NCI-H2029 (cell line): ENCODE results near the gene ITGA8.
"Not testable (repeated sequence)": the region's sequence is repeated elsewhere in the genome, so short reads cannot be mapped to it uniquely, and the experiment has no call there.

Experiments used
- DNase-seq: peaks from one replicate; lab custom pipeline; 2025; lab: John Stamatoyannopoulos, UW

ITGA8 gene

DNA sequence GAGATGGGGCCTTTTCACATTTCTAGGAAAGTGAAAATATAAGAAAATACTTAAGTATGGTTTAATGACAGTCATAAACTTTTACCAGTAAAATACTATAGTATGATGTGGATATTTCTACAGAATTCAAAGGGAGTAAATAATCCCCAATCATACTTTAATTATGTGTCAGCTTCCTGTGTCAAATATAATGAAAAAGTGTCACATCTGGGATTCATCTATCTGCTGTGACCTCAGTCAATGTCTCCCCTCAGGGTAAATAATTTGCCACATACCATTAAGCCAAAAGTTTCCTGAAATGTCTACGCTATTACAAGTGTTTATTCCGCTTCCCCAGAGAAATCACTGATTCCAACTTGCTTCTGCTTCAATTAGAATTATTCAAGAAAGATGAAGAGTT, 110.5 kb downstream of the ITGA8 start:
- DNase-seq, result no peak

DNA sequence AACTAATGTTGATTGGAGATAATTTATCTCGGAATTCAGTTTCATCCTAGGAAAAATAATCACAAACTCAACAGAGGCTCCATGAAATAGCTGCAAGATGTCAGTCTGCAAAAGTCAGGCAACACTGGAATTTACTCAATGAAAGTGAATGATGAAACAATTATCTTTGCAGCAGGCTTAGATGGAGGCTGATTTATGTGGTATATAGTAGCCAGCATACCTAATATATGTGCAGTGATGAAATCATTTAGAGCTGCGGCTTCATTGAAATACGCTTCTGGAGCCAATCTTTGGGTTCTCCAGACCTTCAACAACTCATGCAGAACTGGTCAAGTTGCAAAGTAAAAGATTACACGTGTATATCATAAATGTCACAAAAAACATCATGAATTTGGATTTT, 113.3 kb downstream of the ITGA8 start:
- no peak for DNase-seq

DNA sequence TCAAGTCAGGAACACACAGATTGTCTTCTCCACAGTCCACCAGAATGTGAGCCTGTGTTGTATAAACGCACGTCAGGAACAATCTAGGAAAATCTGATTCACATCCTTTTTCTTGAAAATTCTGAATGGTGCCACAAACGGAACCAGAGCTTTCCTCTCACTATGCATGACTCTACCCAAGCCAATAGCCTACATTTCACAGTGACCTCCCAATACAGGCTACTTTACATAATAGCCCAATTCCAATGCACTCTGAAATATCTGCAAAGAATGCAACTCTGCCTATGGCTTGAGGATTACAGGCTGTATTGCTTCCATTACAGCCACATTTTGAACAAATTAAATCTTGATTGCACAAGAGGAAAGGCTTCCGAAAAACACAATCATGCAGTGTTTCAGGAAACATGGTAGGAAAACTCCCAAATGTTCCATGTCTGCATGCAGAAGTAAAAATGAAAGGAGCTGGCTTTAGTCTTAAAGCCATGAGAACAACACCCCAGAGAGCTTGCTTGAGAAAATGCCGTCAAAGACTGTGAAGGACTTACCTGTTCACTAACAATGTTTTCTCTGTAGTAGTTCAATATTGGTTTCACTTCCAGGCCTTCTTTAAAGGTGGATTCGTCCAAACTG, 113.9 kb downstream of the ITGA8 start:
- no peak for DNase-seq

DNA sequence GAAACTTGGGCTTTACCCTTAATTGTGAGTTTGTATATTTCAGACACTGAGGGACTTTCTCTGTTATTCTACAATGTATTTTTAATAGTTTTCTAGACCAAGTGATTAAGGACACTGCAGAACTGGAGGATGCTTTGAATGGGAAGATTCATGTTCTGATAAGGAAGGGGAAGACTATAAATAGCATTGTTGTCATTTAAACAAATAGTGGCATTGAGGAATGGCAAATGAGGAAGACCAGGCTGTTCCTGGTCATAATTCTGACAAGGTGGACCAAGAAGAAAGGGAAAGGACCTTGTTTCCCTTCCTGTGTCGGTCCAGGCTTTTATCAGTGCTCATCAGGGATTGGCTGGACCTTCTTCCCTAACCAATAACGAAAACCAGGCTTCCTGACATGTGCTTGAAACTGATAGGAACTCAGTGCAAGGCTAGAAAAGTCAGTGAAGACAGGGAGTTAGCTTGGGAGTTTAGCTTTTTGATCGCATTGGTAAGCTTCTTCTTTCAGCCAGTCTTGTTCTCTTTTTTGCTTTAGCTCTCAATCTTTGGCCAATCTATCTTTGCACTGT, 116.2 kb downstream of the ITGA8 start:
- no peak for DNase-seq

DNA sequence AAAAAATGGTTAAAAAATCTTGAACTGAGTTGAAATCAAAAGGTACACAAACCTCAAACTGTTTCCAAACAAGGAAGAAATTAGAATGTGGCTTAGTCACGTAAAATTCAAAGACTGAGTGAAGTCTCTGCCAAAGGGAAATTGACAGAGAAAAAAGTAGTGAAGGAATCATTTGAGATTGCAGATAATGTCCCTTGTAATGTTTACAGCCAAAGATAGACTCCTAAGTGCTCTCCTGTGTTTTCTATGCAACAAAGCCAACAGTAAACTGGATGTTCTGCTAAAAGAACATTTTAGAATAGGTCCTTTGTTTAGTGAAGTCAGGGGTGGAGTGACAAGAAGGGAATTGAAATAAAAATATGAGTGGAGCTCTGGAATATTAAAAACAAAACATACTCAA, 117.9 kb downstream of the ITGA8 start:
- DNase-seq, result no peak

DNA sequence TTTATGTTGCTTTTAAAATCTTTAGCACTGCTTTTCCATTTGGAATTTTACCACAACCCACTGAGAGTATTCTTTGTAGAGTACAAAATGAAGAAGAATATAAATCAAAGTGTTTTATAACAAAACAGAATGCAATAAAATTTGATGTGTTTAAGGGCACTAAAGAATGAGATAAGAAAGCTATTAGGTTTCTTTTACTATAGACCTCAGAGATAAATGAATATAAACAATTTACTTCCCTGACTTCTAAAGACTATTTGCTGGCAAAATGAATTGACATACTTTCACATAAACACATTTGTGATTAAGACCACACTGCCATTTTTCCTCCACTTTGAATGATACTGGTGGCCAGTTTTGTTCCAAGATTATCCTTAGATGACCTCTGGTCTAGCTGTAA, 124.5 kb downstream of the ITGA8 start:
- DNase-seq, result no peak

DNA sequence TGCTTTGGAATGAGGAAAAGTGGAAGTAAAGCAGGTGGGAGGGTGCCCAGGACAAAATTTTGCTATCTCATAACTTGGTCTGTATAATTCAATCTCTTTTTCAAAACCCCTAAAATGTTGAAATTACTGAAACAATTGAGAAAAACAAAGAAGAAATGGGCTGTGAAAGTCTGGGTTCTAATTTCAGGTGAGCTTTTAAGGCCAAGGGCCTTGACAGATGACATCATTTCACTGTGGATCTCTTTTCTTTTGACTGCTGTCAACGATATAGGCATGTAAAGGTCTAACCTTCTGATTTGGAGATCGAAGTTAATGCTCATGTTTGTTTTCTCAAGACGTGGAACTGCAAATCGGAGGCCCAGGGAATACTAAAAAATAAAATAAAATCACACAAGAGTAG, 127.8 kb downstream of the ITGA8 start:
- no peak for DNase-seq

DNA sequence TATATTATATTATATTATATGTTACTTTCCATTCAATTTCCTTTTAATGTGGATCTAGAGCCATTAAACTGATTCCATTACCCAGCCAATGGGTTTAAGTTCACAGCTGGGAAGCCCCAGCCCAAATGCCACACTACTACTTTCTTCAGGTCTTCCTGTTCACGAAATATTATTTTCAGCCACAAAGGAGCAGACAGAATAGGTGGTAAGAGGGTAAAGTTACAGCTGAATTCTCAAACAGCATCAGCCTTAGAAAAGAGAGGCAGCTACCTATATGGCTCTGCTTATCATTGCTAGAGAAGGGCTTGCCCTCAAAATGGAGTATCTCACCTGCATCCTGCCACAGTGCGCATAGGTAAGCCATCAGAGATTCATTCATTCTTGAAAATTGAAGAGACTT, 128.3 kb downstream of the ITGA8 start:
- no peak for DNase-seq

DNA sequence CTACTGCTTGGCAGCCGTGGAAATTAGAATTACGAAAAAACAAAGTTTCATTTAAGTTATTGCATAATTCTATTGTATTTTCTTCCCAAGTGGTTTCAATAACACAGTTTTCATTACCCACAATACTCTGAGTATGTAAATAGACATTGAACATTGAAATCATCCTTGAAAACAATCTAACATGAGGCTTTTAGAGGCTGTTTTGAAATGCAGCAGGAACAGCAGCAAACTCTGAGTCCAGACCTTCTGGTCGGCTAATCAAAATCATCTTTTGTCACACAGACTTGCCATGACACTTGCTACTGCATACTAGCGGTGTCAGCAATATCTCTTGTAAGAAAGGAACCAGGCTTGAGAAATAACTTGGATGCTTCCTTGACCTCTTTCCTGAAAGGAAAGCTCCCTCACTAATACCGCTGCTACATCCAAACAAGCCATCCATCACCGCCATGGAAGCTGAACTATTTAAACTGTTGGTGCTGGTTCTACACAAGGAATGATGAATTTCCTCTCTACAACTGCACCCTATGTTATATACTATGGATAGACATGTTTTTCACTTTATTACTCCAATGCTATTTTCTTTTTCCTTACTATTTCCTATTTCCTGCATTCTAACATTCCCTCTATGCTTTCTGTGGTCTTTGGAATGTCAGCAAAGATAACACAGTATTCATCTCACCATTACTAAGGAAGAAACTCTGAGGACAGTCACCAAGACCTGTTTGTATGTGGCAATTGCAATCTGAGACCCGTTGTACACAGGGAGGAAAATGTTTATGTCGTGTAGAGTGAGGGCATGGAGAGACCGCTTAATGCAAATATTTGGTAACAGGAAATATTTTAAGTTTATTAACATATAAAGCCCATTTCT, 130.8 kb downstream of the ITGA8 start:
- no peak for DNase-seq

DNA sequence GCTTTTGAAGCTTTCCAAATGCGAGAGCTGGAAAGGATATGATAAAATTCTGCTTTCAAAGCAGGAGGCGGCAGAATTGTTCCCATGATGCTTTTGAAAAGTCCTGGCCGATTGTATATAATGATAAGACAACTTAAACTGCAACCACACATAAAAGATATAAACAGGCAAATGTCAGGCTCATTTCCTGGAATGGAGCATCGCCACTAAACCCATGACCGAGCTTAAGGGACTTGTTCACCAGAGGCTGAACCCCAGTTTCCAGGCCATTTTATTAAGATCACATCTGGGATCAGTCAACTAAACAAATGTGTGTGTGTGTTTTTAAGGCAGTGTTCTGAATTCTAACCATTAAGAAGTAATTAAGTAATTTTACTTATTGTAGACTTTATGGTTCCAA, 131.6 kb downstream of the ITGA8 start:
- DNase-seq, result no peak

DNA sequence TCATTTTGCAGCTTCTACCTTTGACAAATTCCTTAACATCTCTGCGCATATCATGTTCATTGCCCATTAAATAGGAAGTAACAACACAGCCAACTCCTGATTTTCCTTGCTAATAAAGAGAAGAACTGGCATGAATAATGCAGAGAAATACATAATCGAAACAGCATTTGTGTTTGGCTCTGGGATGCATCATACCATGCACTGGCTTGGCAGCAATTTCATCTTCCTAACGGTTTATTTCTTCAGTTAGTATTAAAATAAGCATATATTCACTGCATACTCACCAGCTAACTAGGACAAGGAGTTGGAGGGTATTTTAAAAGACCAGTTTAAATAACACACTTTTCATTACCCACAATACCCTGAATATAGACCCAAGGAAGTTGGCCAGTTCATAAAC, 132.5 kb downstream of the ITGA8 start:
- no peak for DNase-seq

DNA sequence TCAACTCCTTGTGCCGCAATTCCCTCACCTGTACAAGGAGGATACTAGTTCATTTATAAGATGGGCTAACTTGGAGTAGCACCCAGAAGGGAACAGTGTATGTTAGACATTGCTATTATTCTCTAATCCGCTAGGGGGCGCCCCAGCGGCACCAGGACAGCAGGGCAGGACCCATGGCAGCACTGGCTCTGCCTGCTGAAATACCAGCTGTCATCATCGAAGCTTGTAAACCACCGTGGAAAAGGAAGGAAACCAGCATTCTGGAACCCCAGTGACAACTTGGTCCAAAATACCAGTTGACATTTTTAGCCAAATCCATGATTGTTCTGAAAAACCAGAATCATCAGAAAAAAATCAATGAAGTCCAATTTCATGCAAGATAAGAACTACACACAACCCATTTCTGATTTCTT, 134.4 kb downstream of the ITGA8 start:
- DNase-seq, result no peak

DNA sequence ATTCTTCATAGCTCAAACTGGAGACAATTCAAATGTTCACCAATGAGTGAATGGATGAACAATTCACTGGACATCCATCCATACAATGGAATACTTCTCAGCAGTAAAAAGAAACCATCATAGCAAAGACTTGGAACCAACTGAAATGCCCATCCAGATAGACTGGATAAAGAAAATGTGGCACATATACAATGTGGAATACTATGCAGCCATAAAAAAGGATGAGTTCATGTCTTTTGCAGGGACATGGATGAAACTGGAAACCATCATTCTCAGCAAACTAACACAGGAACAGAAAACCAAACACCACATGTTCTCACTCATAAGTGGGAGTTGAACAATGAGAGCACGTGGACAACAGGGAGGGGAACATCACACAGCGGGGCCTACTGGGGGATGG, 136.8 kb downstream of the ITGA8 start:
- not testable (repeated sequence) for DNase-seq

DNA sequence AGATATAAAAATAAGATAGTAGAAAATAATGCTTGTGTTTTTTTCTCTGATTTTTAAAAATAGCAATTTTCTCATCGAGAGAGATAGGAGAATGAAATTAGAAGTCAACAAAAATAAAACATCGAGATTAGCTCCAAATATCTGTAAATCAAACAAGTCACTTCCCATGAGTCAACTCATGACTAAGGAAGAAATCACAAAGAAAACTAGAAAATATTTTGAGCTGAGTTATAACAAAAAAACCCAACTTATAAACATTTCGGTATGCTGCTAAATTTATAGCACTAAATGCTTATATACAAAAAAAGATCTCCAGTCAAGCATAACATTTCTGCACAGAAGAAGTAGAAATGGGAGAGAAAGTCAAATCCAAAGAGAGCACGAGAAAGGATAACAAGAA, 140.1 kb downstream of the ITGA8 start:
- no peak for DNase-seq

DNA sequence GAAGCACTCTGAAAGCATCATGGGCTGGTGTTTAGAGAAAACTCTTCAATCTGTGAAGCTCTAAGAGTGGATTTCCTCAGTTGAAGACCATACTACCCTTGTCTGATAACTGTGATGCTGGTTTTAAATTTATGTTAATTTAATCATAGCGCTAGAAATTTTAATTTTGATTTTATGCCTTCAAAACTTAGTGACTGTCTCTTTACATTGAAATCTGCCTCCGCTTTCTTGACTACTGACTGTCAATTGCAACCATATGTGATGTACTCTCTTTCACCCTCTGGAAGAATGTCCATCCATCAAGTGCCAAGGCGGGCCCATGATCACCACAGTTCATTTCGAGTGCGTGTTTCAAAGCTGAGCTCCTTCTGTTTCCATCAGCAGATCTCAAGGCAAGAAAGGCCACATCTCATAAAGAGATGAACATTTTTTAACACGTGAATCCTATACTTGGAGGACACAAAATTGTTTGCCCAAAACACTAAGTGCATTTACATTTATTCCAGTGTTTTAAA, 147.1 kb downstream of the ITGA8 start:
- DNase-seq, result no peak

DNA sequence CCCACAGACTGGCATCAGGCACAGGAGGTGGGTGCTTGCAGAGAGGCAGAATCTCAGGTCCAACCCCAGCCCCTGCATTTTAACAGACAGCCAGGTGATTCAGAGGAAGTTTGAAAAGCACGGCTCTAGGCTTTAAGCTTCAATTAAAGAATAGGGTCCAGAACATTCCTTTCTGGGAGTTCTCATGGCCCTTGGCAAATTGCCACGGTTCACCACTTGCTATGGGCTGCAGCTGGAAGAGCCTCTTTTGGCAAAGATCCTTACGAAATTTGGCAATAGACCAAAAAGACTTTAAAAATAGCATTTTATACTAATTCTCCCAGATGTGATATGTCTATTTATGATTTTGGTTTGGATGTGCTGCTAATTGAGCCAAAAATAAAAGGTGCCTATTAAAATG, 148.1 kb downstream of the ITGA8 start:
- DNase-seq, result no peak

DNA sequence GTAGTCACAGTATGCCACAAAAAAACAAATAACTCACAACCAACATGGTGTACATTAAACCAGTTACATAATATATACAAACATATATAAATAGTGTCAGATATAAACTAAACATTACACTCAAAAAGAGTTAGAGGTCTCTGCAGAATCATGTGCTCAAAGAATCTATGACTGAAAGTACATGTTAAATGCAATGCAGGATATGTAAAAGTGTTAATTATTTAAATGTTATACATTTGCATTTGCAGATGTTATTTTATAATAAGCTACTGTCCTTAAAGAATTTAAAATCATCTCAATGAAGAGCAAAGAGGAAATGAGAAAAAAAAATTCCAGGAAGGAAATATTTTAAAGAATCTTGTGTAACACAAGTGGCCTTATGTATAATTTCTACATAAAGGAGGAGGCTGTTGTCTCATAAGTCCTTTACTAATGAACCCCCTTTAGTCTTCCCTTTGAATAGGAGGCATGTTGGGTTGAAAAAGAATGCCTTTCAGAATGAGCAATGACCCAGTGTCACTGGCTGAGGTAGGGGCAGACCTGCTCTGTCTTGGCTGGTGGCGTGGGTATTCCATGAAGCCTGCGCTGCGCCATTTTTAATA, 148.9 kb downstream of the ITGA8 start:
- DNase-seq, result no peak

DNA sequence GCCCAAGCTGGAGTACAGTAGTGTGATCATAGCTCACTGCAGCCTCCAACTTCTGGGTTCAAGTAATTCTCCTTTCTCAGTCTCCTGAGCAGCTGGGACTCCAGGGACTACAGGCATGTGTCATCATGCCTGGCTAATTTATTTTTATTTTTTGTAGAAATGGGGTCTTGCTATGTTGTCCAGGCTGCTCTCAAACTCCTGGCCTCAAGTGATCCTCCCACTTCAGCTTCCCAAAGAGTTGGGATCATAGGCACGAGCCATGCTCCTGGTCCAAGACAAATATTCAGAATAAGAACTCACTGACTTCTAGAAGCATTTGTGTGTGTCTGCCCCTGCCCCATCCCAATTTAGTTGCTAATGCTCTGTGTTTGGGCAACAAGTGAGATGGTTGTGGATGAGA, 151.8 kb downstream of the ITGA8 start:
- no peak for DNase-seq

DNA sequence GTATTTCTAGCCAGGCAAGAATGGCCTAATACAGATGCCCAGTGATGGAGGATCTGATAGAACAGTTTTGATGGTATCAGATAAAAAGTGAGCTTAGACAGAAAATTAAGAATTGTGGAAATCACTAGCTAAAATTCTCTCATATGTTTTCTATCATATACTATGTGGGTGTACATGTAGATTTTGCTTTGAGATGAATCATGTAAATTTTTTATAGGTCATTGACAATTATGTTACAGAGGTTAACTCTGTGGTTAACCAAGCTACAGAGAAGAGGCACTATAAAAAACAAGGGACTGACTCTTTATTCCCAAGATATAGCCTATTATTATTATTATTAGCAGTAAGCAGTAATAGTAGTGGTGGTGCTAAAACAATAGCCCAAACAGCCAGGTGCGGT, 156.5 kb downstream of the ITGA8 start:
- DNase-seq, result no peak

DNA sequence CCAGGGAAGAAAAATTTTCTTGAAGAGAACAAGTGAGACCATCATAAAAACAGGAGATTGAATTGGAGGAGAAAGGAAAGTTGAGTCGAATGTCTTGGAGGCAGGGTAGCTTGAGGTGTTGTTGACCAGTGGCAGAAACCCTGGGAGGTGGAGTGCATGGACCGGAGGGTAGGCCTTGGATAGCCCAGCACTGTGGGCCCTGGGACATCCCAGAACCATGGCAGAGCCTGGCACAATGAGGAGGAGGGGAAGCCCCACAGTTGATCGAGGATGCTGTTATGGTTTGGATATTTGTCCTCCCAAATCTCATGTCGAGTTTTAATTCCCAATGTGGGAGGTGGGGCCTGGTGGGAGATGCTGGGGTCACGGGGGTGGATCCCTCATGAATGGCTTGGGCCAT, 157.1 kb downstream of the ITGA8 start:
- no peak for DNase-seq

DNA sequence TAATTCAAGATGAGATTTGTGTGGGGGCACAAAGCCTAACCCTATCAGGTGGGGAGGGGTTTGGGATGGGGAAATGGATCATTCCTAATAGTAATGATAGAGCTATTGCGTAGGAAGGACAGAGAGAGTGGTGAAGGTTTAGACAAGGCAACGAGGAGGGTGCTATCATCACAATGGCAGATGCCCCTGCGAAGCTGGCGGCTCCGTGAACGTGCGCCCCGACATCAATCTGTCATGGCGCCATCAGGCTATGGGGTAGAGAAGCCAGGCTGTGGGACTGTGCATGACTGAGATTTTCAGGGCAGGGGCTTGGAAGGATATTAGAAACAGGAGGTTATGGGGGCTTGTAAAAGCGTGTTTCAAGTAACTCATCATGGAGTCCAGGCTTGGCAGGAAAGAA, 157.6 kb downstream of the ITGA8 start:
- no peak for DNase-seq

DNA sequence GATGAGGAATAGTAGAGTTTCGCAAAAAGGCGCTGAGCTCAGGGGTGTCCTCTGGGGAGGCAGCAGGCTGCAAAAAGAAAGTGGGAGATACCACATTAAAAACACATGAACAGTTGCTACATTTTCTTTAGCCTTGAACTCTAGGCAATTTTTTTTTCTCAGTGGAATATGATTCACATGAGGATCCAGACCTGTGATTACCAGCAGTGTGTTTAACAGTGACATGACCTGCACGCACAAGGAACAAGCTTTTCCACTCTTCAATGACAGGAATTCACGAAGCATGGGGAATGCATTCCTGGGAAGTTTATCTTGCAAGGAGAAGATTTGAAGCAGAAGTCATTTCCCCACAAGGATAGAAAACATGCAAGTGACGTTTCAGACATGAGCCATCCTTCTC, 161.6 kb downstream of the ITGA8 start:
- no peak for DNase-seq

DNA sequence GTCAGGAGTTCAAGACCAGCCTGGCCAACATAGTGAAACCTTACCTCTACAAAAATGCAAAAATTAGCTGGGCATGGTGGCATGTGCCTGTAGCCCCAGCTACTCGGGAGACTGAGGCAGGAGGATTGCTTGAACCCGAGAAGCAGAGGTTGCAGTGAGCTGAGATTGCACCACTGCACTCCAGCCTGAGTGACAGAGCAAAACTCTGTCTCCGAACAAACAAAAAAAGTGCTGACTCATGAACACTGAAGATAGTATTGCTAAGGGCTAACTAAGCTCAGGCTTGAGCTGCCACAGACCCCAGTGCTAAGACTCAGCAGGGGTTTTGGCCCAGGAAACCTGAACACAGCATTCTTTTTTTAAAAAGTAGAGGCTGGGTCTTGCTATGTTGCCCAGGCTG, 162.6 kb downstream of the ITGA8 start:
- not testable (repeated sequence) for DNase-seq
